IMR-90 (cell line): ENCODE data around the gene PLCB4. TPM values are rescaled to one million over a fixed set of nuclear protein-coding genes. Genes with fewer than 3 reads are reported as not detected.

Source experiments
- ATAC-seq: fragments of 200-7000 bp; cut with Tn5 transposase; 2 replicates; pipeline ENCODE4 v1.9.1; 2020; ENCODE audit warnings: low read depth, mild to moderate bottlenecking, moderate library complexity
- BruUV-seq: library from RNA; stranded (reverse); fragments of 400-500 nt; replicated peaks from 2 replicates; lab custom pipeline; 2021; lab: Mats Ljungman, UMichigan
- CTCF ChIA-PET: fragments of 300-600 bp; formaldehyde crosslinking; extraction: SDS; loops from one replicate; lab custom pipeline; 2021; ENCODE audit warnings: antibody characterized with exemption; lab: Yijun Ruan, JAX
- POLR2A ChIA-PET: fragments of 300-600 bp; sonication (Branson Sonifier 250); formaldehyde crosslinking; loops from one replicate; lab custom pipeline; 2022; ENCODE audit warnings: antibody characterized with exemption; ENCODE audit not compliant: unreplicated experiment; lab: Charles Lee
- DNase-seq: peaks from one replicate; pipeline ENCODE4 v3.0.0; 2013
- H2AFZ ChIP-seq: replicated peaks from 2 replicates; pipeline ENCODE3; 2013; ENCODE audit warnings: low read length, mild to moderate bottlenecking; ENCODE audit not compliant: poor library complexity
- H2AK5ac ChIP-seq: 2 replicates; pipeline ENCODE4 v1.6.1; 2013; ENCODE audit warnings: low read depth, low read length, inconsistent platforms
- H2AK9ac ChIP-seq: replicated peaks from 2 replicates; pipeline ENCODE3; 2013; ENCODE audit warnings: mild to moderate bottlenecking, low read depth, low read length, moderate library complexity; ENCODE audit not compliant: poor library complexity
- H2BK120ac ChIP-seq: 2 replicates; pipeline ENCODE4 v1.6.1; 2013; ENCODE audit warnings: low read depth, low read length, inconsistent platforms
- H2BK15ac ChIP-seq: 3 replicates; pipeline ENCODE4 v1.6.1; 2013; ENCODE audit warnings: low read depth, low read length, inconsistent platforms
- H2BK20ac ChIP-seq: 2 replicates; pipeline ENCODE4 v1.6.1; 2013; ENCODE audit warnings: low read depth, mild to moderate bottlenecking, inconsistent platforms, low read length, moderate library complexity
- H2BK5ac ChIP-seq: 2 replicates; pipeline ENCODE4 v1.6.1; 2013; ENCODE audit warnings: mild to moderate bottlenecking, low read depth, low read length, inconsistent platforms; ENCODE audit not compliant: poor library complexity, severe bottlenecking
- H3K14ac ChIP-seq: replicated peaks from 2 replicates; pipeline ENCODE4 v1.6.1; 2013; ENCODE audit warnings: low read depth, low read length, inconsistent platforms
- H3K18ac ChIP-seq: 2 replicates; pipeline ENCODE4 v1.6.1; 2013; ENCODE audit warnings: low read depth, low read length, control low read depth
- H3K23ac ChIP-seq: 2 replicates; pipeline ENCODE4 v1.6.1; 2013; ENCODE audit warnings: low read depth, low read length, inconsistent platforms
- H3K27ac ChIP-seq: 2 replicates; pipeline ENCODE4 v1.5.1; 2013; ENCODE audit warnings: mild to moderate bottlenecking, control low read depth, low read length; ENCODE audit not compliant: insufficient read depth
- H3K27me3 ChIP-seq: 2 replicates; pipeline ENCODE4 v1.6.1; 2013; ENCODE audit warnings: low read length; ENCODE audit not compliant: control insufficient read depth, insufficient read depth
- H3K36me3 ChIP-seq: 2 replicates; pipeline ENCODE4 v1.6.1; 2013; ENCODE audit warnings: low read length, mixed read lengths; ENCODE audit not compliant: control insufficient read depth, insufficient read depth
- H3K4ac ChIP-seq: 2 replicates; pipeline ENCODE4 v1.6.1; 2013; ENCODE audit warnings: low read depth, low read length, inconsistent platforms
- H3K4me1 ChIP-seq: 2 replicates; pipeline ENCODE4 v1.6.1; 2013; ENCODE audit warnings: low read length, mixed read lengths; ENCODE audit not compliant: control insufficient read depth, insufficient read depth
- H3K4me2 ChIP-seq: 2 replicates; pipeline ENCODE4 v1.6.1; 2013; ENCODE audit warnings: low read depth, mild to moderate bottlenecking, control low read depth, low read length, moderate library complexity
- H3K4me3 ChIP-seq: 2 replicates; pipeline ENCODE4 v1.5.1; 2013; ENCODE audit warnings: low read depth, mild to moderate bottlenecking, control low read depth, low read length, moderate library complexity; ENCODE audit not compliant: insufficient read depth
- H3K56ac ChIP-seq: 2 replicates; pipeline ENCODE4 v1.6.1; 2013; ENCODE audit warnings: low read length, inconsistent platforms; ENCODE audit not compliant: insufficient read depth; ENCODE audit errors: extremely low read depth
- H3K79me1 ChIP-seq, 2 experiments: 2 replicates each; pipeline ENCODE4 v1.6.1; 2013; ENCODE audit warnings: low read length in 2 of 2, inconsistent platforms in 1 of 2, low read depth in 1 of 2
- H3K9ac ChIP-seq: 2 replicates; pipeline ENCODE4 v1.6.1; 2013; ENCODE audit warnings: low read depth, low read length, control low read depth
- H3K9me1 ChIP-seq: 2 replicates; pipeline ENCODE4 v1.6.1; 2013; ENCODE audit warnings: low read length, inconsistent platforms; ENCODE audit not compliant: insufficient read depth
- H3K9me3 ChIP-seq: 2 replicates; pipeline ENCODE4 v1.6.1; 2013; ENCODE audit warnings: low read length; ENCODE audit not compliant: control insufficient read depth, insufficient read depth
- H4K20me1 ChIP-seq: 2 replicates; pipeline ENCODE4 v1.6.1; 2013; ENCODE audit warnings: low read length, inconsistent platforms; ENCODE audit not compliant: insufficient read depth
- H4K5ac ChIP-seq: 2 replicates; pipeline ENCODE4 v1.6.1; 2013; ENCODE audit warnings: mild to moderate bottlenecking, low read depth, low read length, control low read depth
- H4K8ac ChIP-seq, 2 experiments: 2 replicates each; pipeline ENCODE4 v1.6.1; 2013; ENCODE audit warnings: low read depth in 2 of 2, low read length in 2 of 2, control low read depth in 1 of 2, inconsistent platforms in 1 of 2
- H4K91ac ChIP-seq: 2 replicates; pipeline ENCODE4 v1.6.1; 2013; ENCODE audit warnings: low read depth, low read length, inconsistent platforms; ENCODE audit not compliant: insufficient read depth
- BHLHE40 ChIP-seq: fragments of 150-350 bp; IDR thresholded peaks from 2 replicates; pipeline ENCODE4 v1.6.1; 2016; ENCODE audit warnings: mild to moderate bottlenecking, low read depth, low read length
- MAFK ChIP-seq: IDR thresholded peaks from 2 replicates; pipeline ENCODE4 v1.6.1; 2012; ENCODE audit warnings: low read depth, low read length, improper control_type of control experiment
- MXI1 ChIP-seq: IDR thresholded peaks from 2 replicates; pipeline ENCODE4 v1.6.1; 2012; ENCODE audit warnings: low read depth, mild to moderate bottlenecking, low read length, moderate library complexity, borderline replicate concordance
- NFE2L2 ChIP-seq: fragments of 150-350 bp; IDR thresholded peaks from 2 replicates; pipeline ENCODE4 v1.6.1; 2016; ENCODE audit warnings: low read depth, mild to moderate bottlenecking, low read length
- RCOR1 ChIP-seq: IDR thresholded peaks from 2 replicates; pipeline ENCODE4 v1.6.1; 2012; ENCODE audit warnings: mild to moderate bottlenecking, low read length, improper control_type of control experiment; ENCODE audit not compliant: insufficient replicate concordance
- USF2 ChIP-seq: fragments of 150-350 bp; IDR thresholded peaks from 2 replicates; pipeline ENCODE4 v1.6.1; 2017; ENCODE audit warnings: mild to moderate bottlenecking, antibody characterized with exemption, low read length, low read depth
- WGBS, 2 experiments: methylation state at CpG; one replicate each; pipeline versions ENCODE4 v1.1.5 to v1.1.7; 2013; ENCODE audit warnings: missing lambda C conversion rate in 2 of 2; ENCODE audit not compliant: insufficient read length in 1 of 2; ENCODE audit errors: extremely low coverage in 2 of 2; 5-methylcytosine and 5-hydroxymethylcytosine counted together
- dilution Hi-C: fragments of 300-500 bp; cut with HindIII; formaldehyde crosslinking; loops from one replicate; pipeline ENCODE4 v1.14.3; 2018; ENCODE audit warnings: low sequenced_read_pairs; ENCODE audit not compliant: unreplicated experiment
- in situ Hi-C: fragments of 300-500 bp; cut with MboI; formaldehyde crosslinking; loops from 3 replicates; pipeline ENCODE4 v1.14.3; 2019; ENCODE audit warnings: low sequenced_read_pairs, inconsistent platforms, mixed read lengths
- intact Hi-C: fragments of 100-400 bp; cut with micrococcal nuclease; formaldehyde crosslinking; loops from 2 replicates; pipeline ENCODE4 v1.10.0; 2022
- polyA plus RNA-seq, 3 experiments: library from polyadenylated mRNA; depleted of rRNA; stranded (reverse); fragments of >200 nt; gene quantifications; 2 replicates each; pipeline ENCODE4 v1.2.3, GENCODE V29; 2012; ENCODE audit warnings: low replicate concordance in 1 of 3
- total RNA-seq: library from RNA; depleted of rRNA; stranded (reverse); fragments of >200 nt; gene quantifications from 2 replicates; pipeline ENCODE4 v1.2.3, GENCODE V29; 2012

Gene PLCB4
- total and polyA plus RNA-seq, 2 of the 4 experiments (the other 2 are of a cell fraction), result 12.5 to 24.0 TPM

DNA sequence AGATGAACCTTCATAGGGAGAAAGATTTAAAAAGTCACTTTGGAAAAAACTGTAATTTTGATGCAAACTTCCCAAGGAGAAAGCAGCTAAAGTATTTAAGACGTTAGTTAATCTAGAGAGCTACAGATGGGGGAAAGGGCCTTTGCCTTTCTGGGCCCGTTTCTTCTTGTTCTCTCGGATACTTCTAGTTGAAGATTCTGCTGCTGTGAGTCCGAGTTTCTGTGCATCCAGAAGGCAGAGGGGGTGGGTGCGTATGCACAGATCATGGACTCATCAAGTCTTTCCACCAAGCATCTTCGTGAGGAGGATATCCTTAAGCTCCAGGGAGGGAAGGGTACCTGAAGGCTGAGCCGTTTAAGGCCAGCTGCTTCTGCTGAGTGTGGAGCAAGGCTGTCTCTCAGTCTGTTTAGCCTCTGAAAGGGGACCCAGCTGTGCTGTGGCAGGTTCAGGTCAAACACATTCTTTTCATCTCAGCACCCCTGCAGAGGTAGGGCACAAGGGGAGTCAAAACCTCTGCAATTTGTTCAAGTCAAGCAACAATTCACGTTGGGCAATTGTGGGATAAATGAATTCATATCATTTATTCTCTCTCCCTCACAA is 449.8 kb downstream of the PLCB4 start:
- Histone ChIP-seq H2BK120ac (no peak overlapping the region), H4K5ac (no peak overlapping the region), H2AFZ (no peak overlapping the region), H3K27ac (no peak overlapping the region), H3K23ac (no peak overlapping the region), H2AK9ac (no peak overlapping the region), H3K4ac (no peak overlapping the region), H3K18ac (no peak overlapping the region), H3K27me3 (peaks cover 66% of the 10 kb centered on the region), H3K9me1 (no peaks in the 10 kb centered on the region), H4K91ac (no peak overlapping the region), H3K14ac (no peak overlapping the region), H4K20me1 (no peaks in the 10 kb centered on the region), H3K4me3 (no peak overlapping the region), H3K4me1 (no peaks in the 10 kb centered on the region; the same call in 1 of the 2 replicates), H2BK15ac (no peak overlapping the region), H2BK20ac (no peak overlapping the region), H4K8ac (no peak overlapping the region), H3K56ac (no peak overlapping the region), H2AK5ac (no peak overlapping the region), H3K9ac (no peak overlapping the region), H3K36me3 (no peaks in the 10 kb centered on the region), H3K4me2 (no peak overlapping the region), H3K79me1 (no peaks in the 10 kb centered on the region), H3K9me3 (peaks cover 3% of the 10 kb centered on the region; the same call in 1 of the 2 replicates), H2BK5ac (no peak overlapping the region)
- WGBS, 2 experiments, result no CpG with 5 or more reads among the region's 8 CpGs
- no TSS peak for BruUV-seq
- in situ Hi-C loops, result no loop called here
- intact Hi-C loops, result loop anchor here (5.0 kb wide), 1 partner anchor 74 kb away; no protein-coding TSS in a partner anchor
- CTCF ChIA-PET, result interaction anchor here (1.3 kb wide), 1 partner anchor 15 kb away, joined by 7 read pairs; no protein-coding TSS in a partner anchor
- DNase-seq (no peak), ATAC-seq (no peak)
- dilution Hi-C loops, result no loop called here
- POLR2A ChIA-PET, result no interaction called here
- TF ChIP-seq NFE2L2 (no peak), RCOR1 (no peak), BHLHE40 (no peak), MAFK (no peak), USF2 (no peak), MXI1 (no peak)
